ENCODE results near the gene NISCH. TPM values are rescaled to one million over a fixed set of nuclear protein-coding genes. Genes with fewer than 3 reads are reported as not detected.

NISCH gene
- polyA plus RNA-seq, 1 donor (not counting 4 experiments of a cell fraction or from before 2014, with no cell fraction given), result 48.1 TPM

DNA sequence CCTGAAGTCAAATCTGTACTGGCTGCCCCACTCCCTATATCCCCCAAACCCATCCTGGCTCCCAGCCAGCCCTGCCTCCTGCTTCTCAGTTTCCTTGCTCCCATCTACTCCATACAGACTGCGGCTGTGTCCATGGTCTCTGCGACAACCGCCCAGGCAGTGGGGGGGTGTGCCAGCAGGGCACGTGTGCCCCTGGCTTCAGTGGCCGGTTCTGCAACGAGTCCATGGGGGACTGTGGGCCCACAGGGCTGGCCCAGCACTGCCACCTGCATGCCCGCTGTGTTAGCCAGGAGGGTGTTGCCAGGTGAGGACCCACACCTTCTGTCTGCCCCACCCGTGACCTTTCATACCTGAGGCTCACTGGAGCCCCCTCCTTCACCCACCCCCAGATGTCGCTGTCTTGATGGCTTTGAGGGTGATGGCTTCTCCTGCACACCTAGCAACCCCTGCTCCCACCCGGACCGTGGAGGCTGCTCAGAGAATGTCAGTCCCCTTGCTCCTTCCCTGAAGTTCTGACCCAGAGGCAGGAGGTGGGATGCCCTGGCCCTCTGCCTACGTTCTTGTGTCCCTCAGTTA is 54.4 kb downstream of the NISCH start:
- peaks cover 9% of the 10 kb centered on the region for H3K27me3 ChIP-seq (ENCODE audit: control insufficient read depth, extremely low read depth, insufficient read depth, low read length)
- no peak for FAIRE-seq
- dilution Hi-C loops (cut with MboI; ENCODE audit: extremely low pct_ligation_motif_present, low sequenced_read_pairs), result no loop called here

GRCh38 chr3:52511509-52511908 is 56.1 kb downstream of the NISCH start:
- no peak overlapping the region for H3K4me2 ChIP-seq (ENCODE audit: control insufficient read depth, extremely low read depth, insufficient read depth, low read depth, low read length)
- H3K4me3 ChIP-seq (ENCODE audit: control insufficient read depth in 2 of 3, extremely low read depth in 1 of 3, insufficient read depth in 2 of 3, low read depth in 1 of 3, low read length in 3 of 3), result no peak overlapping the region
- no peaks in the 10 kb centered on the region for H3K79me2 ChIP-seq (ENCODE audit: control insufficient read depth, insufficient read depth, low read length)
- dilution Hi-C loops (cut with MboI; ENCODE audit: extremely low pct_ligation_motif_present, low sequenced_read_pairs), result no loop called here
- DNase-seq (ENCODE audit: low read depth, low spot score) (no peak), FAIRE-seq (no peak)
- no peaks in the 10 kb centered on the region for H3K9me3 ChIP-seq (ENCODE audit: control insufficient read depth, low read depth, low read length)
- no peak overlapping the region for H3K9ac ChIP-seq (ENCODE audit: control insufficient read depth, extremely low read depth, insufficient read depth, low read length)
- H3K9me1 ChIP-seq (ENCODE audit: control insufficient read depth, extremely low read depth, insufficient read depth, low read length), result no peaks in the 10 kb centered on the region
- no peak overlapping the region for H2AFZ ChIP-seq (ENCODE audit: control insufficient read depth, low read length)
- H3K4me1 ChIP-seq (ENCODE audit: control insufficient read depth, extremely low read depth, insufficient read depth, low read length), result no peaks in the 10 kb centered on the region
- H3K27ac ChIP-seq (ENCODE audit: control insufficient read depth, insufficient read depth, low read length), result no peak overlapping the region
- TF ChIP-seq CTCF (optimal IDR thresholded peaks at IDR 0.05 in 1 of 3, IDR thresholded peaks at IDR 0.05 in 1 of 3, conservative IDR thresholded peaks at IDR 0.05 in 1 of 3; ENCODE audit: extremely low read depth in 1 of 3, insufficient read depth in 2 of 3, low read length in 3 of 3), result no peak
- no peak for TF ChIP-seq EZH2 (IDR thresholded peaks at IDR 0.05; ENCODE audit: low read length)
- H3K36me3 ChIP-seq (ENCODE audit: control insufficient read depth in 2 of 2, extremely low read depth in 1 of 2, insufficient read depth in 2 of 2, low read length in 2 of 2), result no peaks in the 10 kb centered on the region
- H4K20me1 ChIP-seq (ENCODE audit: control insufficient read depth, extremely low read depth, insufficient read depth, low read length), result no peaks in the 10 kb centered on the region
- H3K27me3 ChIP-seq (ENCODE audit: control insufficient read depth, extremely low read depth, insufficient read depth, low read length), result peaks cover 8% of the 10 kb centered on the region

More for the DNA sequence above, 54.4 kb downstream of the NISCH start:
- H3K4me1 ChIP-seq (ENCODE audit: control insufficient read depth, extremely low read depth, insufficient read depth, low read length), result no peaks in the 10 kb centered on the region
- no peaks in the 10 kb centered on the region for H3K9me3 ChIP-seq (ENCODE audit: control insufficient read depth, low read depth, low read length)
- TF ChIP-seq EZH2 (IDR thresholded peaks at IDR 0.05; ENCODE audit: low read length) (no peak), CTCF (optimal IDR thresholded peaks at IDR 0.05 in 1 of 3, IDR thresholded peaks at IDR 0.05 in 1 of 3, conservative IDR thresholded peaks at IDR 0.05 in 1 of 3; ENCODE audit: extremely low read depth in 1 of 3, insufficient read depth in 2 of 3, low read length in 3 of 3) (no peak)
- no peaks in the 10 kb centered on the region for H3K36me3 ChIP-seq (ENCODE audit: control insufficient read depth in 2 of 2, extremely low read depth in 1 of 2, insufficient read depth in 2 of 2, low read length in 2 of 2)
- H3K4me3 ChIP-seq (ENCODE audit: control insufficient read depth in 2 of 3, extremely low read depth in 1 of 3, insufficient read depth in 2 of 3, low read depth in 1 of 3, low read length in 3 of 3), result no peak overlapping the region
- no peak overlapping the region for H3K27ac ChIP-seq (ENCODE audit: control insufficient read depth, insufficient read depth, low read length)
- H3K9me1 ChIP-seq (ENCODE audit: control insufficient read depth, extremely low read depth, insufficient read depth, low read length), result no peaks in the 10 kb centered on the region
- H3K9ac ChIP-seq (ENCODE audit: control insufficient read depth, extremely low read depth, insufficient read depth, low read length), result no peak overlapping the region
- no peaks in the 10 kb centered on the region for H3K79me2 ChIP-seq (ENCODE audit: control insufficient read depth, insufficient read depth, low read length)
- H3K4me2 ChIP-seq (ENCODE audit: control insufficient read depth, extremely low read depth, insufficient read depth, low read depth, low read length), result no peak overlapping the region
- no peak for DNase-seq (ENCODE audit: low read depth, low spot score)
- no peaks in the 10 kb centered on the region for H4K20me1 ChIP-seq (ENCODE audit: control insufficient read depth, extremely low read depth, insufficient read depth, low read length)
- H2AFZ ChIP-seq (ENCODE audit: control insufficient read depth, low read length), result no peak overlapping the region
